ENCODE data around the gene RHBDL2.
A peak's percentile ranks its signal among the peaks of the same experiment; 100 is the strongest.
"Not testable (repeated sequence)": the region's sequence is repeated elsewhere in the genome, so short reads cannot be mapped to it uniquely, and the experiment has no call there.

Gene RHBDL2

GRCh38 chr1:38875811-38876210, 65.8 kb downstream of the RHBDL2 start:
- DNase-seq (ENCODE audit: low spot score): no peak

- peak; percentile 99 for DNase-seq (ENCODE audit: low spot score)
Measured at GRCh38 chr1:38873027-38873969, 68.3 kb downstream of the RHBDL2 start, which contains the start of gene MYCBP. TSS of gene MYCBP (minus strand) at chr1:38873348. CDS start at chr1:38873305, 43 bp downstream.

DNA sequence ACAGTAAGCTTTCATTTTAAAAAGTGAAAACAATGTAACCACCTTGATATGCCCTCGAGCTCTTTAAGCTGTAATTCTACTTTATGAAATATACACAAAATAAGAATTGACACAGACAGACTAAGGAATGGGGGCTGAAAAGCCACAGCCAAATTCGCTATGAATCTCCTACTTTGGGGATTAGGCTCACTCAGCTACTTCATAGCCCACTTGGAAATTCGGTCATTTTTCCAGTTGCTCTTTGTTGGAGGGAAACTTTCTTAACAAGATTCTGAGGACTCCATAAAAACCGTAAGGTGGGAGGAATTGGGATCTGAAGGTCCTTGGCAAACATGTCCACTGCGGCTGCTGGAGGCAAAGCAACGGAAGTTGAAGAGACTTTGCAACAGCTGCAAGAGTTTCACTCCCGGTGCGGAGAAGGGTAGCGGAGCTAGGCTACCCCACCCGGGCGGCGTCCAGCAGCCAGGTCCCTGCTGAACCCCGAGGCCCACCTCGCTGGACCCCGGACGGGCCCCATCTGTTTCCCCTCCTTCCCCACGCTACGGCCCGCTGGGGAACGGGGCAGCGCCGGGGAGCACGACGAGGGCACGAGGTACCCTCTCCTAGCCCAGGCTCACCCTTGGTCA, 69.1 kb downstream of the RHBDL2 start:
- no peak for DNase-seq (ENCODE audit: low spot score)

GRCh38 chr1:38870996-38871395, 70.6 kb downstream of the RHBDL2 start:
- no peak for DNase-seq (ENCODE audit: low spot score)

- DNase-seq (ENCODE audit: low spot score): no peak
Measured at GRCh38 chr1:38867208-38867607, 74.4 kb downstream of the RHBDL2 start.

- DNase-seq (ENCODE audit: low spot score): no peak
Measured at GRCh38 chr1:38865112-38865715, 76.4 kb downstream of the RHBDL2 start.

DNA sequence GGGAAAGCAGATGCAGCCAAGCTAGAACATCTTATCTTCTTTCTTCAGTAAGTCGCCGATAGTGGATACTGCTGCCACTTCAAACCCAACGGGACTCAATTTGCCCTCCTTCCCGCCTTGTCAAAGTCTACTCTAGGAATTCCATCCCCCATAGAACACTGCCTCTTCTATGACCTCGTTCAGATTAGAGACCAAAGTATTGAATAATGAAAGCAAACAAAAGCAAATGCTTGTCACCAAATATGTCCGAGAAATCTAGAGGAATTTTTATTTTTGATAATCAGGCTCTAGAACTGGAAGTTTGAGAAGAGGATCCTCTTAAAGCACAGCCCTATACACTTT, 81.2 kb downstream of the RHBDL2 start:
- no peak for DNase-seq (ENCODE audit: low spot score)

DNA sequence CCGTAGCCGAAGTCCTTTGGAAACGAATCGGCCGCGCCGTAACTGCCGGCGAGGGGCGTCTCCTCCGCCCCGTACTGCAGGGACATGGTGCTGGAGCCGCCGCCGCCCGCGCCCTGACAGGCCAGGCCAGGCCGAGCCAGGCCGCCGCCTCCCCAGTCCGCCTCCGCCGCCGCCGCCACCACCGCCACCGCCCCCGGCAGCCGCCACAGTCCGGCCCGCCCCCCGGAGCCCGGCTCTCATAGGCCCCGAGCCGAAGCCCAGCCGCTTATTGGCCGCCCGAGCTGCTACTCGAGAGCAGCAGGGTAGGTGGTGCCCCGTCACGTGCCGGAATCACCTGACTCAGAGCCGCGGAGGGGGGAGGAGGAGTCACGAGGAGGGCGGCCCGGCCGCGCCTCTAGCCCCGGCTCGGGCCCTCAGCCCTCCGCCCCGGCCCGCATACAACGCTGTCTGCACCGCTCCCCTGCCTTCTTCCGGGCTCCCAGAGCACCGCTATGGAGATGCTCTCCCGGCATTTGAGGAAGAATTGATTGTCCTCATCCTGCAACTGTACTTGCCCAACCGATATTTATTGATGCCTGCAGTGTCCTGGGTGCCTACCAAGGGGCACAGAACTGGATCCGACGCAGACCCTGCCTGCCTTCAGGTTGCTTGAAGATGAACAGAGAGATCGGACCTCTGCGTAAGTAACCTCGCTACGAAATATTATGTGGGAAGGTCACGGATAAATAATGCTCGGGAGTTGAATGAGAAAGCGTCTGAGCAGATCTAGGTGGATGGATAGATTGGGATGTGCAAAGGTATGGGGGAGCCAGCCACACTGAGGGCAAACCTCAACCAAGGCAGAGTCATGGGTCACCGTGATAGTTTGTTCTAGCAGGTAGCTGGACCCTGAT, 81.8 kb downstream of the RHBDL2 start, which contains the start of gene RRAGC:
TSS of gene RRAGC (minus strand) at position 212 of the 893 bp plus-strand sequence. CDS start at position 86, 126 bp downstream.
- peak; percentile 98 for DNase-seq (ENCODE audit: low spot score)

- DNase-seq (ENCODE audit: low spot score): peak; percentile 54
Measured at GRCh38 chr1:38858833-38859560, 82.6 kb downstream of the RHBDL2 start.

DNA sequence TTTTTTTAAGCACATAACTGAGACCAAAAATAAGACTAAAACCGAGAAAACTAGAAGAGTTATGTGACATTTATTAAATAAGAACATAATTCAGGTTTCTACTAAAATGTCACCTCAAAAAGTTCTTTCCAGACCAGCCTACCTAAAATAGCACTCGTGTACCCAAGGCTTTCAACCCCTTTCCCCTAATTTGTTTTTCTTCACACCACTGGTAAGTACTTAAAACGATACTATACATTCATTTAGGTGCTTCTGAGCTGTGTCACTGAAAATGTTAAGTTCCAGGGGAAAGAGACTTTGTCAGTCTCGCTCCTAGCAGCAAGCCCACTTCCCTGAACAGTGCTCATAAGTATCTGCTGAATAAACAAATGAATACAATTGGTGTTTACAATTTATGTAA, 88.8 kb downstream of the RHBDL2 start:
- no peak for DNase-seq (ENCODE audit: low spot score)

GRCh38 chr1:38848071-38848470, 93.6 kb downstream of the RHBDL2 start:
- DNase-seq (ENCODE audit: low spot score): no peak

DNA sequence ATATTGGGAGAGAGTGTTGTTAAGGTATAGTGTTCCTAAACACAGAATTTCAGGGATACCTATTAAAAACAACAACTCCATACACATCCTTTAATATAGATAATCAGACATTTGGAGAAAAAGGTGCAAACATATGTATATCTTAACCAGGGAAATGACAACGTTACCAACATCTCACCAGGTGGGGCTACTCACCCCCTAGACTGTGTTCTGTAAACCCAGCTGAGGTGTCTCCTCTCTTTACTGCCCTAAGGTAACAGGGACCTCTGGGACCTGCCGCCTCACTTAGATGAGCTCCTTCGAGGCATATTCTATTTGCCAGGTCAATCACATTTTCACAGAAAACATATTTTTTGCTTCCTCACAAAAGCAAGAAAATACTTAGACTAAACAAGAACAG, 95.4 kb downstream of the RHBDL2 start:
- no peak for DNase-seq (ENCODE audit: low spot score)

DNA sequence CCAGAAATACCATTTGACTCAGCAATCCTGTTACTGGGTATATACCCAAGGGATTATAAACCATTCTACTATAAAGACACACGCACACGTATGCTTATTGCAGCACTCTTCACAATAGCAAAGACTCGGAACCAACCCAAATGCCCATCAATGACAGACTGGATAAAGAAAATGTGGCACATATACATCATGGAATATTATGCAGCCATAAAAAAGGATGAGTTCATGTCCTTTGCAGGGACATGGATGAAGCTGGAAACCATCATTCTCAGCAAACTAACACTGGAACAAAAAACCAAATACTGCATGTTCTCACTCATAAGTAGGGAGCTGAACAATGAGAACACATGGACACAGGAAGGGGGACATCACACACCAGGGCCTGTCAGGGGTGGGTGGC, 96.5 kb downstream of the RHBDL2 start:
- not testable (repeated sequence) for DNase-seq (ENCODE audit: low spot score)

DNA sequence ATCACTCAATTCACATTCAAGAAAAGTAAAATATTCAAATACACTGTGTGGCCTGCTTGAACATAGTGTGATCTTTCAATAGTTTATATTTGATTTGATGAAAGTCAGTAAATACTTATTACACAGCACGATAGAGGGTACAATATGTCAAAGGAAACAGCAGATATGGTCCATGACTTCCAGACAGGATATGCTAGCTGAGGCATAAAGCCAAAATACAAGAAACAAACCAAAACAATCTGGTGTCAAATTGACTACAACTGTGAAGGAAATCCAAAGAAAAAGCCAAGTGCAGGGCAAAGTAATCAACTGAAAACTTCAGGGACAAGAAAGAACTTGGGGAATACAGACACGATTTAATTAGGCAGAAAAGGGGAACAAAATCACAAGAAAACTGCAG, 101.3 kb downstream of the RHBDL2 start:
- DNase-seq (ENCODE audit: low spot score): no peak

DNA sequence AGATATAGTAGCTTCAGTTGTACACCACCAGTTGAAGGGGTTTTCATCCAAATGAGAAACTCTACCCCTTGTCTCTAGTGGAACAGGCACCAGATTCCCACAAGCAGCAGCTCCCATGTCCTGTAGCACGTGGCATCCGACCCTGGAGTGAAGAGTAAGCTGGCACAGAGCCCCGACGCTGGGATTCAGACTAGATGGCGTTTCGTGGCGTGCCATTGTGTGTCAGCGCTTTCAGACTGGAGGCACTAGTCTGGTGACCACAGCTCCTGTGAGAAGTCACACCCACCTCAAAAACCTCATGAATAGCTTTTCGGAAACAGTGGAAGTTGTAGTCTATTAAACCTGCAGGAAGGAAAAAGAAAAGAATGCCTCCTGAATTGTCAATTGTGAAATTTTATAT, 102.3 kb downstream of the RHBDL2 start:
- DNase-seq (ENCODE audit: low spot score): no peak

DNA sequence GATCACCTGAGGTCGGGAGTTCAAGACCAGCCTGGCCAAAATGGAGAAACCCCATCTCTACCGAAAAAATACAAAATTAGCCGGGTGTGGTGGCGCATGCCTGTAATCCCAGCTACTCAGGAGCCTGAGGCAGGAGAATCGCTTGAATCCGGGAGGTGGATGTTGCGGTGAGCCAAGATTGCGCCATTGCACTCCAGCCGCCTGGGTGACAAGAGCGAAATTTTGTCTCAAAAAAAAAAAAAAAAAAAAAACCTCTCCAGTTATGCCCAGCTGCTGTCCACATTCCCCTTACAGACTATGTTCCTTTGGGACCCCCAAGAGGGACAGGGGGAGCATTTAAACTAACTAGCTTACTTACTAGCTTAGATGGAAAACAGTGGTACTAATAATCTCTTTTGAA, 105.3 kb downstream of the RHBDL2 start:
- not testable (repeated sequence) for DNase-seq (ENCODE audit: low spot score)

All from D341Med (cell line).